ENCODE results near the gene PEX5L.

GRCh38 chr3:179871782-179872181, 165.0 kb downstream of the PEX5L start:
- TF ChIP-seq, protein P1, sequence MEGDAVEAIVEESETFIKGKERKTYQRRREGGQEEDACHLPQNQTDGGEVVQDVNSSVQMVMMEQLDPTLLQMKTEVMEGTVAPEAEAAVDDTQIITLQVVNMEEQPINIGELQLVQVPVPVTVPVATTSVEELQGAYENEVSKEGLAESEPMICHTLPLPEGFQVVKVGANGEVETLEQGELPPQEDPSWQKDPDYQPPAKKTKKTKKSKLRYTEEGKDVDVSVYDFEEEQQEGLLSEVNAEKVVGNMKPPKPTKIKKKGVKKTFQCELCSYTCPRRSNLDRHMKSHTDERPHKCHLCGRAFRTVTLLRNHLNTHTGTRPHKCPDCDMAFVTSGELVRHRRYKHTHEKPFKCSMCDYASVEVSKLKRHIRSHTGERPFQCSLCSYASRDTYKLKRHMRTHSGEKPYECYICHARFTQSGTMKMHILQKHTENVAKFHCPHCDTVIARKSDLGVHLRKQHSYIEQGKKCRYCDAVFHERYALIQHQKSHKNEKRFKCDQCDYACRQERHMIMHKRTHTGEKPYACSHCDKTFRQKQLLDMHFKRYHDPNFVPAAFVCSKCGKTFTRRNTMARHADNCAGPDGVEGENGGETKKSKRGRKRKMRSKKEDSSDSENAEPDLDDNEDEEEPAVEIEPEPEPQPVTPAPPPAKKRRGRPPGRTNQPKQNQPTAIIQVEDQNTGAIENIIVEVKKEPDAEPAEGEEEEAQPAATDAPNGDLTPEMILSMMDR (IDR thresholded peaks at IDR 0.05; ENCODE audit: insufficient read depth, low read length, poor library complexity, severe bottlenecking): no peak
- TF ChIP-seq EZH2phosphoT487 (conservative IDR thresholded peaks at IDR 0.05; ENCODE audit: low read length): no peak
